Neural progenitor cell (in vitro differentiated cells): Measurements from ENCODE around the gene CCNL1. TPM values are rescaled to one million over a fixed set of nuclear protein-coding genes. Genes with fewer than 3 reads are reported as not detected.
"Not testable (repeated sequence)": the region's sequence is repeated elsewhere in the genome, so short reads cannot be mapped to it uniquely, and the experiment has no call there.

Experiments used
- DNase-seq: peaks from one replicate; pipeline ENCODE4 v3.0.0-alpha.2; 2016; ENCODE audit warnings: low spot score
- H2AFZ ChIP-seq: fragments of 200-600 bp; sonication (generic); replicated peaks from 2 replicates; pipeline ENCODE4 v1.6.1; 2016; ENCODE audit warnings: antibody characterized with exemption
- H3F3A ChIP-seq: fragments of 200-600 bp; sonication (generic); 2 replicates; pipeline ENCODE4 v1.6.1; 2016; ENCODE audit warnings: antibody characterized with exemption, low read depth
- H3K27ac ChIP-seq: fragments of 200-600 bp; sonication (generic); 2 replicates; pipeline ENCODE4 v1.5.1; 2016; ENCODE audit warnings: mild to moderate bottlenecking
- H3K27me3 ChIP-seq: fragments of 200-600 bp; sonication (generic); 2 replicates; pipeline ENCODE4 v1.6.1; 2016; ENCODE audit warnings: mild to moderate bottlenecking, moderate library complexity
- H3K36me3 ChIP-seq: fragments of 200-600 bp; sonication (generic); 2 replicates; pipeline ENCODE4 v1.5.1; 2016
- H3K4me1 ChIP-seq: fragments of 200-600 bp; sonication (generic); 2 replicates; pipeline ENCODE4 v1.6.1; 2016; ENCODE audit warnings: mixed run types
- H3K4me2 ChIP-seq: fragments of 200-600 bp; sonication (generic); 2 replicates; pipeline ENCODE4 v1.6.1; 2016
- H3K4me3 ChIP-seq: fragments of 200-600 bp; sonication (generic); 2 replicates; pipeline ENCODE4 v1.5.1; 2016
- H3K79me2 ChIP-seq: fragments of 200-600 bp; sonication (generic); 2 replicates; pipeline ENCODE4 v1.6.1; 2016; ENCODE audit warnings: low read depth
- H3K9ac ChIP-seq: fragments of 200-600 bp; sonication (generic); 2 replicates; pipeline ENCODE4 v1.6.1; 2016
- H3K9me3 ChIP-seq: fragments of 200-600 bp; sonication (generic); 2 replicates; pipeline ENCODE4 v1.5.1; 2016; ENCODE audit warnings: low read depth
- H4K20me1 ChIP-seq: fragments of 200-600 bp; sonication (generic); 2 replicates; pipeline ENCODE4 v1.6.1; 2016; ENCODE audit warnings: low read depth
- H3K27ac Mint-ChIP-seq: 3 replicates; pipeline ENCODE4 v1.8.0; 2021; ENCODE audit warnings: mixed read lengths
- H3K27me3 Mint-ChIP-seq: 2 replicates; pipeline ENCODE4 v1.8.0; 2022; ENCODE audit warnings: low read depth, mild to moderate bottlenecking, inconsistent platforms, moderate library complexity, mixed read lengths; ENCODE audit not compliant: insufficient read depth
- H3K36me3 Mint-ChIP-seq: 3 replicates; pipeline ENCODE4 v1.8.0; 2021; ENCODE audit warnings: mixed read lengths
- H3K4me1 Mint-ChIP-seq: 3 replicates; pipeline ENCODE4 v1.8.0; 2021; ENCODE audit warnings: mixed read lengths
- H3K4me3 Mint-ChIP-seq: 3 replicates; pipeline ENCODE4 v1.8.0; 2021; ENCODE audit warnings: mild to moderate bottlenecking, moderate library complexity, mixed read lengths
- H3K9me3 Mint-ChIP-seq: 3 replicates; pipeline ENCODE4 v1.8.0; 2020; ENCODE audit warnings: mixed read lengths
- EZH2 ChIP-seq: fragments of 200-600 bp; sonication (generic); IDR thresholded peaks from 2 replicates; pipeline ENCODE4 v1.6.1; 2017; ENCODE audit warnings: antibody characterized with exemption, mild to moderate bottlenecking, moderate library complexity
- EZH2phosphoT487 ChIP-seq: fragments of 200-600 bp; sonication (generic); IDR thresholded peaks from 2 replicates; pipeline ENCODE4 v1.6.1; 2017; ENCODE audit warnings: antibody characterized with exemption
- total RNA-seq: library from RNA; depleted of rRNA; stranded (reverse); fragments of >200 nt; gene quantifications from 2 replicates; pipeline ENCODE4 v1.2.3, GENCODE V29; 2015; ENCODE audit warnings: low replicate concordance
- TF ChIP-seq, protein P1 (sequence below): fragments of 200-600 bp; sonication (generic); IDR thresholded peaks from 2 replicates; pipeline ENCODE4 v1.5.1; 2017; ENCODE audit warnings: antibody characterized with exemption, mild to moderate bottlenecking

The CCNL1 gene
- total RNA-seq, 1 donor from 2014 or later, result 214 TPM

DNA sequence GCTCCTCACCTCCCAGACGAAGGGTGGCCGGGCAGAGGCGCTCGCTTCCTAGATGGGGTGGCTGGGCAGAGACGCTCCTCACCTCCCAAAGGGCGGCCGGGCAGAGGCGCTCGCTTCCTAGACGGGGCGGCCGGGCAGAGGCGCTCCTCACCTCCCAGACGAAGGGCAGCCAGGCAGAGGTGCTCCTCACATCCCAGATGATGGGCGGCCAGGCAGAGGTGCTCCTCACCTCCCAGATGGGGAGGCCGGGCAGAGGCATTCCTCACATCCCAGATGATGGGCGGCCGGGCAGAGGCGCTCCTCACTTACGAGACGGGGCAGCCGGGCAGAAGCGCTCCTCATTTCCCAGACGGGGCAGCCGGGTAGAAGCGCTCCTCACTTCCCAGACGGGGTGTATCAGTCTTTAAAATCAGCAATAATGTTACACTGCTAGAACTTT is 19.4 kb upstream of the CCNL1 start:
- Histone ChIP-seq H3K4me3 (no peak overlapping the region), H3K4me1 (peaks cover 4% of the 10 kb centered on the region), H3K9me3 (peaks cover 13% of the 10 kb centered on the region), H3K27ac (no peak overlapping the region), H4K20me1 (no peaks in the 10 kb centered on the region), H3K79me2 (peaks cover 27% of the 10 kb centered on the region), H3K36me3 (peaks cover 8% of the 10 kb centered on the region), H3K4me2 (no peak overlapping the region), H3K27me3 (no peaks in the 10 kb centered on the region), H2AFZ (no peak overlapping the region), H3K9ac (no peak overlapping the region), H3F3A (peaks cover 8% of the 10 kb centered on the region)
- peaks cover 12% of the 10 kb centered on the region for H3K27me3 Mint-ChIP-seq
- H3K4me3 Mint-ChIP-seq, result no peak overlapping the region
- no peak overlapping the region for H3K27ac Mint-ChIP-seq
- peaks cover 51% of the 10 kb centered on the region for H3K9me3 Mint-ChIP-seq
- DNase-seq, result no peak
- no peak for TF ChIP-seq EZH2phosphoT487
- TF ChIP-seq, protein P1, sequence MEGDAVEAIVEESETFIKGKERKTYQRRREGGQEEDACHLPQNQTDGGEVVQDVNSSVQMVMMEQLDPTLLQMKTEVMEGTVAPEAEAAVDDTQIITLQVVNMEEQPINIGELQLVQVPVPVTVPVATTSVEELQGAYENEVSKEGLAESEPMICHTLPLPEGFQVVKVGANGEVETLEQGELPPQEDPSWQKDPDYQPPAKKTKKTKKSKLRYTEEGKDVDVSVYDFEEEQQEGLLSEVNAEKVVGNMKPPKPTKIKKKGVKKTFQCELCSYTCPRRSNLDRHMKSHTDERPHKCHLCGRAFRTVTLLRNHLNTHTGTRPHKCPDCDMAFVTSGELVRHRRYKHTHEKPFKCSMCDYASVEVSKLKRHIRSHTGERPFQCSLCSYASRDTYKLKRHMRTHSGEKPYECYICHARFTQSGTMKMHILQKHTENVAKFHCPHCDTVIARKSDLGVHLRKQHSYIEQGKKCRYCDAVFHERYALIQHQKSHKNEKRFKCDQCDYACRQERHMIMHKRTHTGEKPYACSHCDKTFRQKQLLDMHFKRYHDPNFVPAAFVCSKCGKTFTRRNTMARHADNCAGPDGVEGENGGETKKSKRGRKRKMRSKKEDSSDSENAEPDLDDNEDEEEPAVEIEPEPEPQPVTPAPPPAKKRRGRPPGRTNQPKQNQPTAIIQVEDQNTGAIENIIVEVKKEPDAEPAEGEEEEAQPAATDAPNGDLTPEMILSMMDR, result no peak
- peaks cover 13% of the 10 kb centered on the region for H3K4me1 Mint-ChIP-seq
- peaks cover 45% of the 10 kb centered on the region for H3K36me3 Mint-ChIP-seq

DNA sequence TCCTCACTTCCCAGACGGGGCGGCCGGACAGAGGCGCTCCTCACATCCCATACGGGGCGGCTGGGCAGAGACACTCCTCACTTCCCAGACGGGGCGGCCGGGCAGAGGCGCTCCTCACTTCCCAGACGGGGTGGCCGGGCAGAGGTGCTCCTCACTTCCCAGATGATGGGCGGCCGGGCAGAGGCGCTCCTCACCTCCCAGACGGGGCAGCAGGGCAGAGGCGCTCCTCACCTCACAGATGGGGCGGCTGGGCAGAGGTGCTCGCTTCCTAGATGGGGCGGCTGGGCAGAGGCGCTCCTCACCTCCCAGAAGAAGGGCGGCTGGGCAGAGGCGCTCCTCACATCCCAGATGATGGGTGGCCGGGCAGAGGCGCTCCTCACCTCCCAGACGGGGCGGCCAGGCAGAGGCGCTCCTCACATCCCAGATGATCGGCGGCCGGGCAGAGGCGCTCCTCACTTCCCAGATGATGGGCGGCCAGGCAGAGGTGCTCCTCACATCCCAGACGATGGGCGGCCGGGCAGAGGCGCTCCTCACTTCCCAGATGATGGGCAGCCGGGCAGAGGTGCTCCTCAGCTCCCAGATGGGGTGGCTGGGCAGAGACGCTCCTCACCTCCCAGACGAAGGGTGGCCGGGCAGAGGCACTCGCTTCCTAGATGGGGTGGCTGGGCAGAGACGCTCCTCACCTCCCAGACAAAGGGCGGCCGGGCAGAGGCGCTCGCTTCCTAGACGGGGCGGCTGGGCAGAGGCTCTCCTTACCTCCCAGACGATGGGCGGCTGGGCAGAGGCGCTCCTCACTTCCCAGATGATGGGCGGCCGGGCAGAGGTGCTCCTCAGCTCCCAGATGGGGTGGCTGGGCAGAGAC is 18.8 kb upstream of the CCNL1 start:
- H3K36me3 Mint-ChIP-seq, result peaks cover 40% of the 10 kb centered on the region
- not testable (repeated sequence) for H3K27ac Mint-ChIP-seq, H2AFZ ChIP-seq

DNA sequence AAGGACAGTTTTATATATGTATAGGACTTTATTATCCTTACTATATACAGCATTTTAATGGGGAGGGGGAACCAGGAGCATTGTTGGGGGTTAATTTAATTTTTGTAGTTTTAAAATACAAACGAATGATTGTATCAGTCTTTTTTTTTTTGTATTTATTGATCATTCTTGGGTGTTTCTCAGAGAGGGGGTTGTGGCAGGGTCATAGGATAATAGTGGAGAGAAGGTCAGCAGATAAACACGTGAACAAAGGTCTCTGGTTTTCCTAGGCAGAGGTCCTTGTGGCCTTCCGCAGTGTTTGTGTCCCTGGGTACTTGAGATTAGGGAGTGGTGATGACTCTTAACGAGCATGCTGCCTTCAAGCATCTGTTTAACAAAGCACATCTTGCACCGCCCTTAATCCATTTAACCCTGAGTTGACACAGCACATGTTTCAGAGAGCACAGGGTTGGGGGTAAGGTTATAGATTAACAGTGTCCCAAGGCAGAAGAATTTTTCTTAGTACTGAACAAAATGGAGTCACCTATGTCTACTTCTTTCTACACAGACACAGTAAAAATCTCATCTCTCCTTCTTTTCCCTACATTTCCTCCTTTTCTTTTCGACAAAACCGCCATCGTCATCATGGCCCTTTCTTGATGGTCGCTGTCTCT is 18.0 kb upstream of the CCNL1 start:
- peaks cover 19% of the 10 kb centered on the region for H3K4me1 Mint-ChIP-seq
- H3K4me3 Mint-ChIP-seq, result not testable (repeated sequence)

More for the DNA sequence above, 18.8 kb upstream of the CCNL1 start:
- H3K9ac ChIP-seq, H3K4me2 ChIP-seq, H3K4me3 Mint-ChIP-seq, H3K27me3 ChIP-seq, H3K4me1 ChIP-seq, H4K20me1 ChIP-seq, DNase-seq, H3K4me3 ChIP-seq, H3K27ac ChIP-seq, H3K36me3 ChIP-seq: not testable (repeated sequence)
- Histone ChIP-seq H3K9me3 (peaks cover 13% of the 10 kb centered on the region), H3F3A (peaks cover 15% of the 10 kb centered on the region), H3K79me2 (peaks cover 27% of the 10 kb centered on the region)
- Mint-ChIP-seq H3K9me3 (peaks cover 45% of the 10 kb centered on the region), H3K27me3 (peaks cover 12% of the 10 kb centered on the region), H3K4me1 (peaks cover 16% of the 10 kb centered on the region)

DNA sequence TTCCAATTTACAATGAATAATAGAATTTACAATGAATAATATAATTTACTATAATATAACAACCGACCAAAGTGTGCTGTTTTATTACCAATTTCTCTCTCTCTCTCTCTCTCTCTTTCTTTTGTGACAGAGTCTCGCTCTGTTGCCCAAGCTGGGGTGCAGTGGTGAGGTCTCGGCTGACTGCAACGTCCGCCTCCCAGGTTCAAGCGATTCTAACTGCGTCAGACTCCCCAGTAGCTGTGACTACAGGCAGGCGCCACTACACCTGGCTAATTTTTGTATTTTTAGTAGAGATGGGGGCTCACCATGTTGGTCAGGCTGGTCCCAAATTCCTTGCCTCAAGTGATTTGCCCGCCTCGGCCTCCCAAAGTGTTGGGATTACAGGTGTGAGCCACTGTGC is 17.0 kb upstream of the CCNL1 start:
- no peak overlapping the region for H3K27ac ChIP-seq
- H3K79me2 ChIP-seq, result peaks cover 27% of the 10 kb centered on the region
- H3K27me3 Mint-ChIP-seq, result peaks cover 6% of the 10 kb centered on the region
- H2AFZ ChIP-seq, result no peak overlapping the region
- no peak overlapping the region for H3K4me3 ChIP-seq
- H3K27ac Mint-ChIP-seq, result no peak overlapping the region
- H3K4me1 ChIP-seq, result peaks cover 4% of the 10 kb centered on the region
- peaks cover 27% of the 10 kb centered on the region for H3K36me3 Mint-ChIP-seq
- no peaks in the 10 kb centered on the region for H3K27me3 ChIP-seq
- H3F3A ChIP-seq, result peaks cover 18% of the 10 kb centered on the region
- H3K4me2 ChIP-seq, result peak overlapping the region; percentile 93
- TF ChIP-seq, protein P1, result no peak
- no peak for TF ChIP-seq EZH2phosphoT487
- TF ChIP-seq EZH2, result no peak
- peak overlapping the region; percentile 73 for H3K4me3 Mint-ChIP-seq
- H4K20me1 ChIP-seq, result no peaks in the 10 kb centered on the region
- peaks cover 32% of the 10 kb centered on the region for H3K9me3 Mint-ChIP-seq
- peaks cover 8% of the 10 kb centered on the region for H3K36me3 ChIP-seq
- H3K4me1 Mint-ChIP-seq, result peaks cover 21% of the 10 kb centered on the region
- H3K9me3 ChIP-seq, result peaks cover 13% of the 10 kb centered on the region
- H3K9ac ChIP-seq, result no peak overlapping the region
- no peak for DNase-seq

More for the DNA sequence above, 18.0 kb upstream of the CCNL1 start:
- H3K79me2 ChIP-seq, result peaks cover 27% of the 10 kb centered on the region
- not testable (repeated sequence) for H3K27ac ChIP-seq, H2AFZ ChIP-seq, H3K27me3 Mint-ChIP-seq, H3K4me3 ChIP-seq, DNase-seq, H3K9ac ChIP-seq, H3K4me1 ChIP-seq, H4K20me1 ChIP-seq, H3K36me3 ChIP-seq, H3K4me2 ChIP-seq, H3K27me3 ChIP-seq, H3K27ac Mint-ChIP-seq
- Mint-ChIP-seq H3K36me3 (peaks cover 32% of the 10 kb centered on the region), H3K9me3 (peaks cover 37% of the 10 kb centered on the region)
- peaks cover 13% of the 10 kb centered on the region for H3K9me3 ChIP-seq
- H3F3A ChIP-seq, result peaks cover 18% of the 10 kb centered on the region
